Endothelial cell of umbilical vein (primary cell): ENCODE data around the gene SERPINI1. TPM values are rescaled to one million over a fixed set of nuclear protein-coding genes. Genes with fewer than 3 reads are reported as not detected.

ENCODE experiments used
- BruUV-seq: library from RNA; stranded (reverse); fragments of 400-500 nt; replicated peaks from 2 replicates; lab custom pipeline; 2021; lab: Mats Ljungman, UMichigan
- CTCF ChIA-PET: fragments of 300-600, 350-600 bp; sonication (Branson Sonifier 250); formaldehyde crosslinking; loops from one replicate; lab custom pipeline; 2021; ENCODE audit warnings: antibody characterized with exemption, inconsistent platforms; lab: Charles Lee
- POLR2A ChIA-PET: fragments of 300-600, 350-600 bp; sonication (Branson Sonifier 250); formaldehyde crosslinking; loops from one replicate; lab custom pipeline; 2021; ENCODE audit warnings: antibody characterized with exemption, inconsistent platforms; lab: Charles Lee
- DNase-seq: peaks from one replicate; pipeline ENCODE4 v3.0.0-alpha.2; 2011; ENCODE audit warnings: low read depth, low spot score
- FAIRE-seq: peaks from 2 replicates; lab custom pipeline; 2011; peaks lifted over from hg19 to GRCh38; lab: Jason Lieb, UNC
- H2AFZ ChIP-seq: 2 replicates; pipeline ENCODE4 v1.6.0; 2012; ENCODE audit warnings: low read depth, low read length, control low read depth, inconsistent platforms
- H3K27ac ChIP-seq: 2 replicates; pipeline ENCODE4 v1.5.1; 2011; ENCODE audit warnings: low read depth, mild to moderate bottlenecking, control low read depth, low read length, moderate library complexity; ENCODE audit not compliant: insufficient read depth
- H3K27me3 ChIP-seq, 2 experiments: 2 replicates each; pipeline versions ENCODE4 v1.6.0 to v1.6.1; 2011; ENCODE audit warnings: low read length in 2 of 2, mixed read lengths in 1 of 2; ENCODE audit not compliant: control insufficient read depth in 2 of 2, insufficient read depth in 2 of 2
- H3K36me3 ChIP-seq, 2 experiments: 2 replicates in 1 of 2; 3 replicates in 1 of 2; pipeline ENCODE4 v1.5.1; 2011; ENCODE audit warnings: low read length in 2 of 2, mild to moderate bottlenecking in 1 of 2, moderate library complexity in 1 of 2; ENCODE audit not compliant: control insufficient read depth in 2 of 2, insufficient read depth in 2 of 2; ENCODE audit errors: extremely low read depth in 1 of 2
- H3K4me1 ChIP-seq: 3 replicates; pipeline ENCODE4 v1.5.1; 2011; ENCODE audit warnings: mild to moderate bottlenecking, low read length; ENCODE audit not compliant: control insufficient read depth, insufficient read depth; ENCODE audit errors: extremely low read depth
- H3K4me2 ChIP-seq: 2 replicates; pipeline ENCODE4 v1.6.1; 2011; ENCODE audit warnings: low read length, control low read depth, mixed read lengths; ENCODE audit not compliant: insufficient read depth
- H3K4me3 ChIP-seq, 3 experiments: fragments of 200-600 bp in 1 of 3; sonication (generic), shearing (Covaris generic) in 1 of 3; replicated peaks in 1 of 3; 2 replicates each; pipeline ENCODE4 v1.5.1; 2011 to 2016; ENCODE audit warnings: control low read depth in 3 of 3, low read length in 3 of 3, mild to moderate bottlenecking in 2 of 3, inconsistent platforms in 1 of 3, low read depth in 1 of 3, moderate library complexity in 1 of 3; ENCODE audit not compliant: insufficient read depth in 1 of 3
- H3K79me2 ChIP-seq: 2 replicates; pipeline ENCODE4 v1.6.0; 2012; ENCODE audit warnings: low read length, inconsistent platforms; ENCODE audit not compliant: control insufficient read depth, insufficient read depth
- H3K9ac ChIP-seq: replicated peaks from 2 replicates; pipeline ENCODE3; 2011; ENCODE audit warnings: low read length, control low read depth; ENCODE audit not compliant: insufficient read depth; ENCODE audit errors: extremely low read depth
- H3K9me1 ChIP-seq: replicated peaks from 3 replicates; pipeline ENCODE4 v1.6.0; 2011; ENCODE audit warnings: mild to moderate bottlenecking, low read length; ENCODE audit not compliant: control insufficient read depth, insufficient read depth; ENCODE audit errors: extremely low read depth
- H3K9me3 ChIP-seq: replicated peaks from 2 replicates; pipeline ENCODE4 v1.5.1; 2012; ENCODE audit warnings: low read length, inconsistent platforms; ENCODE audit not compliant: control insufficient read depth, insufficient read depth
- H4K20me1 ChIP-seq: replicated peaks from 2 replicates; pipeline ENCODE3; 2011; ENCODE audit warnings: mild to moderate bottlenecking, low read length; ENCODE audit not compliant: control insufficient read depth, insufficient read depth; ENCODE audit errors: extremely low read depth
- CTCF ChIP-seq, 2 donors: IDR thresholded peaks; 1 replicate in 1 of 2; 2 replicates in 1 of 2; pipeline ENCODE4 v1.5.1; 2011; ENCODE audit warnings: low read length in 2 of 2, mild to moderate bottlenecking in 2 of 2, moderate library complexity in 2 of 2, control low read depth in 1 of 2, inconsistent platforms in 1 of 2, low read depth in 1 of 2; ENCODE audit not compliant: insufficient read depth in 1 of 2; ENCODE audit errors: extremely low read depth in 1 of 2
- EZH2 ChIP-seq: IDR thresholded peaks from 2 replicates; pipeline ENCODE4 v1.6.1; 2012; ENCODE audit warnings: borderline replicate concordance, low read depth, mild to moderate bottlenecking, moderate library complexity, low read length, inconsistent platforms; ENCODE audit not compliant: severe bottlenecking
- FOS ChIP-seq: IDR thresholded peaks from 2 replicates; pipeline ENCODE4 v1.6.1; 2011; ENCODE audit warnings: mild to moderate bottlenecking, low read length, moderate library complexity, borderline replicate concordance; ENCODE audit not compliant: insufficient read depth
- GATA2 ChIP-seq: IDR thresholded peaks from 2 replicates; pipeline ENCODE4 v1.7.0; 2011; ENCODE audit warnings: low read depth, mild to moderate bottlenecking, moderate library complexity, mixed read lengths, low read length; ENCODE audit not compliant: insufficient read length, insufficient read depth
- JUN ChIP-seq: IDR thresholded peaks from 2 replicates; pipeline ENCODE4 v1.6.1; 2011; ENCODE audit warnings: borderline replicate concordance, low read depth; ENCODE audit not compliant: insufficient read length, insufficient read depth
- MYC ChIP-seq: IDR thresholded peaks from one replicate; pipeline ENCODE4 v1.6.1; 2011; ENCODE audit warnings: mild to moderate bottlenecking, low read depth, low read length
- POLR2A ChIP-seq: IDR thresholded peaks from 2 replicates; pipeline ENCODE4 v1.6.1; 2012; ENCODE audit warnings: low read depth, mild to moderate bottlenecking, control low read depth, low read length
- POLR2AphosphoS5 ChIP-seq: IDR thresholded peaks from 2 replicates; pipeline ENCODE4 v1.6.1; 2012; ENCODE audit warnings: low read depth, mild to moderate bottlenecking, control low read depth, low read length, moderate library complexity; ENCODE audit not compliant: insufficient read depth
- dilution Hi-C: fragments of 300-500 bp; cut with MboI; formaldehyde crosslinking; loops from one replicate; pipeline ENCODE4 v1.15.0; 2019; ENCODE audit warnings: low sequenced_read_pairs; ENCODE audit not compliant: extremely low pct_ligation_motif_present
- intact Hi-C: fragments of 100-400 bp; cut with micrococcal nuclease; formaldehyde crosslinking; loops from one replicate; pipeline ENCODE4 v1.10.0; 2022
- polyA plus RNA-seq, 4 experiments: library from polyadenylated mRNA; depleted of rRNA in 3 of 4; stranded (reverse) in 3 of 4; unstranded in 1 of 4; fragments of >200 nt; gene quantifications; 2 replicates each; pipeline versions ENCODE4 v1.2.1 to v1.2.3, GENCODE V29; 2011 to 2012; ENCODE audit warnings: missing spikeins in 1 of 4
- total RNA-seq: library from RNA; stranded (reverse); gene quantifications from 2 replicates; pipeline ENCODE4 v1.2.3, GENCODE V29; 2021
- TF ChIP-seq, protein P1 (sequence below): IDR thresholded peaks from 2 replicates; pipeline ENCODE4 v1.6.1; 2011; ENCODE audit not compliant: insufficient read depth, insufficient read length

SERPINI1 gene
- total and polyA plus RNA-seq, 2 donors (not counting 3 experiments of a cell fraction or from before 2014, with no cell fraction given) = 0.22 to 0.28 TPM

DNA sequence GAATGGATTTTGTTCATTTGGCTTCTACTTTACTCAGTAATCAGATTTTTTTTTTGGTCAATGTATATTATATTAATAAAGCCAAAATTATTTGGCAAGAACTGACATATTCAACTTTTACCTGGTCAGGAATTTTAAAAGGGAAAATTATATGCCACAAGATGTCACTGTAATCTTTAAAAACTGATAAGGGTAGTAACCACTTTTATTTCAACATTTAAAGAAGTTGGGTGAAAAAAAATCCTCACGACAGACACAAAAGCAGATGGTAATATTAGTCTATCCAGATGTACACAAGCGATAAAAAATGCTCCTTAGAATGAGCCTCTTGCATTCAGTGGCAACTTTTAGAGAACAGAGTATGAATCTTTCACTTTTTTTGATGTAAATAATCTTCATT, 101.9 kb downstream of the SERPINI1 start:
- TF ChIP-seq GATA2 (no peak), POLR2AphosphoS5 (no peak), CTCF (IDR thresholded peaks at IDR 0.05; ENCODE audit: extremely low read depth in 1 of 2, insufficient read depth in 1 of 2, low read depth in 1 of 2, low read length in 2 of 2) (no peak), FOS (no peak), EZH2 (no peak), POLR2A (no peak), JUN (no peak), MYC (no peak)
- TF ChIP-seq, protein P1, sequence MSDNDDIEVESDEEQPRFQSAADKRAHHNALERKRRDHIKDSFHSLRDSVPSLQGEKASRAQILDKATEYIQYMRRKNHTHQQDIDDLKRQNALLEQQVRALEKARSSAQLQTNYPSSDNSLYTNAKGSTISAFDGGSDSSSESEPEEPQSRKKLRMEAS = no peak
- H3K27me3 ChIP-seq = no peaks in the 10 kb centered on the region
- FAIRE-seq = no peak
- H3K79me2 ChIP-seq = no peaks in the 10 kb centered on the region
- no peaks in the 10 kb centered on the region for H4K20me1 ChIP-seq
- no peaks in the 10 kb centered on the region for H3K4me1 ChIP-seq
- H3K9me1 ChIP-seq = no peaks in the 10 kb centered on the region
- CTCF ChIA-PET = interaction anchor here (1.0 kb wide), 1 partner anchor 45 kb away, joined by 5 read pairs; no protein-coding TSS in a partner anchor
- H3K4me3 ChIP-seq = no peak overlapping the region
- no TSS peak for BruUV-seq
- H2AFZ ChIP-seq = no peak overlapping the region
- H3K4me2 ChIP-seq = no peak overlapping the region
- H3K9ac ChIP-seq = no peak overlapping the region
- no peaks in the 10 kb centered on the region for H3K36me3 ChIP-seq
- dilution Hi-C loops = no loop called here
- no peak for DNase-seq
- intact Hi-C loops = no loop called here
- POLR2A ChIA-PET = interaction anchor here (0.7 kb wide), 1 partner anchor 1832 kb away, joined by 4 read pairs; no protein-coding TSS in a partner anchor
- H3K27ac ChIP-seq = no peak overlapping the region
- H3K9me3 ChIP-seq = no peaks in the 10 kb centered on the region
